ENCODE results near the gene HABP2. TPM values are rescaled to one million over a fixed set of nuclear protein-coding genes. Genes with fewer than 3 reads are reported as not detected.

Gene HABP2
- total RNA-seq, 1 donor from 2014 or later: not detected

- no peak overlapping the region for H3K4me3 ChIP-seq (ENCODE audit: low read depth, low read length)
Observed at GRCh38 chr10:113622831-113623230, 70.0 kb downstream of the HABP2 start.

GRCh38 chr10:113625461-113626186 is 72.8 kb downstream of the HABP2 start:
- H3K27me3 ChIP-seq (ENCODE audit: control insufficient read depth, insufficient read depth, low read length): peaks cover 1% of the 10 kb centered on the region
- no peaks in the 10 kb centered on the region for H3K36me3 ChIP-seq (ENCODE audit: control insufficient read depth, insufficient read depth, low read length)
- TF ChIP-seq CTCF (IDR thresholded peaks at IDR 0.05; ENCODE audit: insufficient read depth, low read length, severe bottlenecking): no peak
- FAIRE-seq (no peak), DNase-seq (ENCODE audit: low read depth) (no peak)
- no peak overlapping the region for H3K4me3 ChIP-seq (ENCODE audit: low read depth, low read length)

More at GRCh38 chr10:113622831-113623230, 70.0 kb downstream of the HABP2 start:
- TF ChIP-seq CTCF (IDR thresholded peaks at IDR 0.05; ENCODE audit: insufficient read depth, low read length, severe bottlenecking): no peak
- H3K36me3 ChIP-seq (ENCODE audit: control insufficient read depth, insufficient read depth, low read length): no peaks in the 10 kb centered on the region
- FAIRE-seq (no peak), DNase-seq (ENCODE audit: low read depth) (no peak)
- no peaks in the 10 kb centered on the region for H3K27me3 ChIP-seq (ENCODE audit: control insufficient read depth, insufficient read depth, low read length)

GRCh38 chr10:113626809-113627355 is 74.0 kb downstream of the HABP2 start:
- FAIRE-seq (no peak), DNase-seq (ENCODE audit: low read depth) (no peak)
- TF ChIP-seq CTCF (IDR thresholded peaks at IDR 0.05; ENCODE audit: insufficient read depth, low read length, severe bottlenecking): no peak
- Histone ChIP-seq H3K4me3 (ENCODE audit: low read depth, low read length) (no peak overlapping the region), H3K27me3 (ENCODE audit: control insufficient read depth, insufficient read depth, low read length) (peaks cover 1% of the 10 kb centered on the region), H3K36me3 (ENCODE audit: control insufficient read depth, insufficient read depth, low read length) (no peaks in the 10 kb centered on the region)

- Histone ChIP-seq H3K36me3 (ENCODE audit: control insufficient read depth, insufficient read depth, low read length) (no peaks in the 10 kb centered on the region), H3K4me3 (ENCODE audit: low read depth, low read length) (no peak overlapping the region), H3K27me3 (ENCODE audit: control insufficient read depth, insufficient read depth, low read length) (peaks cover 1% of the 10 kb centered on the region)
- TF ChIP-seq CTCF (IDR thresholded peaks at IDR 0.05; ENCODE audit: insufficient read depth, low read length, severe bottlenecking): no peak
- FAIRE-seq: no peak
- DNase-seq (ENCODE audit: low read depth): no peak
Observed at GRCh38 chr10:113627836-113628235, 75.0 kb downstream of the HABP2 start.

DNA sequence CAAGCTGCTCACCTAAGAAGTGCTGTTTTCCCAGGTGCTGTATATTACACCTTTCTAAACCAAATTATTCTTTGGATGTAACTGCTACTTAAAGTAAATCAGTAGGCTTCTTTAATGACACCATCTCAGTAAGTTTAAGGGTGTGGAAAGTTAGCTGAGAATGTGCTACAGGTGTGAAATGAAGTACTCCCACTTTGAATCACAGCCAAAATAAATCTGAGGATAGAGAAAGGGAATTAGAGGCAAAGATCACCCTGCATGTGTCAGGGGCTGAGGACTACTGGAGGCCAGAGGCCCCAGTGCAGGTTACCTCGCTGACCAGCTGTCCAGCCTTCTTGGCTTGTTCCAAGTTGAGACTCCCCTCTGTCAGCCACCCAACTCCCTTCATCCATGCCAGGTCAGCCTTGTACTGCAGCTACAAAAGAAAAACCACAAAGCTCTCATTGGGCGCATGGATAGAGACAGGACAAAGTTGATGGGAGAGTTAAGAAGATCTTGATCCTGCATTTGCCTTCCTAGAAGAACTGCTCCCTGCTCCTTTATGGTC is 75.8 kb downstream of the HABP2 start:
- Histone ChIP-seq H3K4me3 (ENCODE audit: low read depth, low read length) (no peak overlapping the region), H3K36me3 (ENCODE audit: control insufficient read depth, insufficient read depth, low read length) (no peaks in the 10 kb centered on the region), H3K27me3 (ENCODE audit: control insufficient read depth, insufficient read depth, low read length) (peaks cover 1% of the 10 kb centered on the region)
- FAIRE-seq (no peak), DNase-seq (ENCODE audit: low read depth) (no peak)
- no peak for TF ChIP-seq CTCF (IDR thresholded peaks at IDR 0.05; ENCODE audit: insufficient read depth, low read length, severe bottlenecking)
